Measurements from ENCODE around the gene NDUFAF3.

The NDUFAF3 gene

DNA sequence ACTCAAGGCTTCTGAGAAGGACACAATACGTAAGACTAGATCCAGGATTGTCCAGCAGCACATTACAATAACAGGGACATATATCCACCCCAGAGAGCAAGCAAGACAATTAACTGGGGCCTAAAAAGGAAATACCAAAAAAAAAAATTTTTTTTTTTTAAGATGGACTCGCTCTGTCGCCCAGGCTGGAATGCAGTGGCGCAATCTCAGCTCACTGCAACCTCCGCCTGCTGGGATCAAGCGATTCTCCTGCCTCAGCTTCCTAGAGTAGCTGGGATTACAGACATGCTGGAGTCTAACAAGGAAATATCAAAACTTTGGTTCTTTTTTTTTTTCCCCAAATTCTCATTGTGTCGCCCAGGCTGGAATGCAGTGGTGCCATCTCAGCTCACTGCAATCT is 36.1 kb downstream of the NDUFAF3 start:
- intact Hi-C loops (cut with DNase I; ENCODE audit: low total_unique reads): no loop called here
- no peaks in the 10 kb centered on the region for H3K27me3 ChIP-seq
- TF ChIP-seq, protein P1, sequence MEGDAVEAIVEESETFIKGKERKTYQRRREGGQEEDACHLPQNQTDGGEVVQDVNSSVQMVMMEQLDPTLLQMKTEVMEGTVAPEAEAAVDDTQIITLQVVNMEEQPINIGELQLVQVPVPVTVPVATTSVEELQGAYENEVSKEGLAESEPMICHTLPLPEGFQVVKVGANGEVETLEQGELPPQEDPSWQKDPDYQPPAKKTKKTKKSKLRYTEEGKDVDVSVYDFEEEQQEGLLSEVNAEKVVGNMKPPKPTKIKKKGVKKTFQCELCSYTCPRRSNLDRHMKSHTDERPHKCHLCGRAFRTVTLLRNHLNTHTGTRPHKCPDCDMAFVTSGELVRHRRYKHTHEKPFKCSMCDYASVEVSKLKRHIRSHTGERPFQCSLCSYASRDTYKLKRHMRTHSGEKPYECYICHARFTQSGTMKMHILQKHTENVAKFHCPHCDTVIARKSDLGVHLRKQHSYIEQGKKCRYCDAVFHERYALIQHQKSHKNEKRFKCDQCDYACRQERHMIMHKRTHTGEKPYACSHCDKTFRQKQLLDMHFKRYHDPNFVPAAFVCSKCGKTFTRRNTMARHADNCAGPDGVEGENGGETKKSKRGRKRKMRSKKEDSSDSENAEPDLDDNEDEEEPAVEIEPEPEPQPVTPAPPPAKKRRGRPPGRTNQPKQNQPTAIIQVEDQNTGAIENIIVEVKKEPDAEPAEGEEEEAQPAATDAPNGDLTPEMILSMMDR (IDR thresholded peaks at IDR 0.05): no peak
- no peaks in the 10 kb centered on the region for H3K4me1 ChIP-seq
- no peak overlapping the region for H3K4me3 ChIP-seq
- no peak overlapping the region for H3K27ac ChIP-seq
- no peaks in the 10 kb centered on the region for H3K9me3 ChIP-seq
- no peak for DNase-seq
- H3K36me3 ChIP-seq: peaks cover 47 to 85% (median 54%) of the 10 kb centered on the region in 3 donors
